ENCODE measurements around the gene FAT1. TPM values are rescaled to one million over a fixed set of nuclear protein-coding genes. Genes with fewer than 3 reads are reported as not detected.

FAT1 gene
- polyA plus RNA-seq, 1 donor = 71.5 TPM

DNA sequence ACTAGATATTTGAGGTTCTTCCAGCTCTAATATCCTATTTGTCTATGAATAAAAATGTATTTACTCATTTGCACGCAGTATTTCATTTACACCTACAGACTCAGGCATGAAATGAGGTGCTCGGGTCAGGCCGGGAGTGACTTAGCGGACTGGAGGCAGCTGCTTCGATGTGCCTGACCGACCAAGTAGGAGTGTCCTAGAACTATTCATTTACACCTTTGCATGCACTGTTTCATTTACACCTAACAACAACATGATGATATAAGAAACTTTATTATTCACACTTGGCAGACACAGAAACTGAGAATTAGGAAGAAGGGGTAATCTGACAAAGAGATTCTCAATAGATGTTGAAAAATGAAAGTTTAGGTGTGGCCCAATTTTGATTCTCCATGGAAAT is 28.7 kb upstream of the FAT1 start:
- no peak for DNase-seq (ENCODE audit: low read depth)

DNA sequence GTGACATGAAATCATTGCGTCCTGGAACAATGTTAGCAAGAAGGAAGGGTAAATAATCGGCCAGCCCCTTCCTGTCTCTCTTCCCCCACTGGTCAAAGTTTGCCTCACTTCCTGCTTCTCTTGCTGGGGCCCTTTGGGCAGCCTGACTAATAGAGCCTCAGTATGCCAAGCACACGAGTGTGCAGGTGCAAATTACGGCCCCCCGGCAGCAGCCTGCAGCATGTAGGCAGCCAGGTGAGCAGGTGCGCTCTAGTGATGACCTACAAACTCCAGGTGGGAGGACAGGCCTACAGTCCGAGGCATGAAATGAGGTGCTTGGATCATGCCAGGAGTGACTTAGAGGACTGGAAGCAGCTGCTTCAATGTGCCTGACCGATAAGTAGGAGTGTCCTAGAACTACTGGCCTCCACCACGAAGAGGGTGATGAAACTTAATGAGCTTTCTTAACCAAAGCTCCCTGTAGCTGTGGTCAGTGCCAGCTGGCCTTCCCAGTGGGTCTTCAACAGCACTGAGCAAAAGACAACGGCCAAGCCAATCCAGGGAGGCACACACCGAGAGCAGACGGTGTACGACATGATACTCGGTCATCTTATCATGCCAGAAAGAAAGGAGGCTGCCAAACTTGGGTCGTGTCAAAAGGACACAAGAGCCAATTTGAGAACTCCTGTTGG is 26.1 kb upstream of the FAT1 start:
- no peak for DNase-seq (ENCODE audit: low read depth)

DNA sequence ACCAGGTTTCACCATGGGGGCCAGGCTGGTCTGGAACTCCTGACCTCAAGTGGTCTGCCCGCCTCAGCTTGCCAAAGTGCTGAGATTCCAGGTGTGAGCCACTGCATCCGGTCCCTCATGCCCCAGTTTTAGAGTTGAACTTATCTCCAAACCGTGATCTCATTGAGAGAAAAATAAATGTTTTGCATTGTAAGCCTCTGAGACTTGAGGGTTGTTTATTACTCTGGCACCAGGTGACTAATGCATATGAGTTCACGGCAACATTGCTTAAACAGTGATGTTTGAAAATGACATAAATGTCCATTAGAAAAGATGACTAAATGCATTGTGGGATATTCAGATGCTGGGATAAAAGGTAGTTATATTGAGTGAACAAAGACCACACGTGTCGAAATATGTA is 22.9 kb upstream of the FAT1 start:
- DNase-seq (ENCODE audit: low read depth) = no peak

DNA sequence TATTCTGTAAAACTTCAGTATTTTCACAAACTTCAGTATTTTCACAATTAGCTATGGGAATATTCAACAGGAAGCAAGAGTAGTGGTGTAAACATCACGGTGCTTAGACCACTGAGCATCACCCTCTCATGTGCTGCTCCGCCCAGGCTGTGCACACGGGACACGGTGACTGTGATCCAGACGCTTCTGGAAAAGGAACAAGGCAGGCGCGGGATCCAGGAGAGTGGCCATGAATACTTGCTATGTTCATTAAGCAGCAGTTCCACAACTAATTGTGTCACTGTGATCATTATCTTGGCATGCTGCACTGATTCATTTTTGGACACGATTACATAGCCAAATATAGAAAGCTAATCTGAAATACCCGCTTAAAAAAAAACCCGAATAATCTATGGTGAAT is 19.6 kb upstream of the FAT1 start:
- no peak for DNase-seq (ENCODE audit: low read depth)

DNA sequence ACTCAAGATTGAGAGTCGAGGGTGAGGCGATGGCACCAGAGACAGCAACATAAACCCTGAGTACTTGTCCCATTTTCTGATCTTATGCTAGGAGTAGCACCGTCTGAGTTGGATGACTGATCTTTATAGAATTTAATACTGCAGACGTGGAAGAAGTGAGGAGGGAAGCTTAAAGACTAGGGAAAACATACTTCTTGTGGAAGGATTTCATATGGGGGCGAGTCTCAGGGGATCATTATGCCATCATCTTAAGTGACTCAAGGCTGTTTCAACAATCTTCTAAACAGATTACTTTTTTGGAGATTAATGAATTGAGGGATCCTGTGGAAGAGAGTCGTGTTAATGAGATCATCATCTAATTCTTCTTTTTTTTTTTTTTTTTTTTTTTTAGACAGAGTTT is 17.2 kb upstream of the FAT1 start:
- no peak for DNase-seq (ENCODE audit: low read depth)

DNA sequence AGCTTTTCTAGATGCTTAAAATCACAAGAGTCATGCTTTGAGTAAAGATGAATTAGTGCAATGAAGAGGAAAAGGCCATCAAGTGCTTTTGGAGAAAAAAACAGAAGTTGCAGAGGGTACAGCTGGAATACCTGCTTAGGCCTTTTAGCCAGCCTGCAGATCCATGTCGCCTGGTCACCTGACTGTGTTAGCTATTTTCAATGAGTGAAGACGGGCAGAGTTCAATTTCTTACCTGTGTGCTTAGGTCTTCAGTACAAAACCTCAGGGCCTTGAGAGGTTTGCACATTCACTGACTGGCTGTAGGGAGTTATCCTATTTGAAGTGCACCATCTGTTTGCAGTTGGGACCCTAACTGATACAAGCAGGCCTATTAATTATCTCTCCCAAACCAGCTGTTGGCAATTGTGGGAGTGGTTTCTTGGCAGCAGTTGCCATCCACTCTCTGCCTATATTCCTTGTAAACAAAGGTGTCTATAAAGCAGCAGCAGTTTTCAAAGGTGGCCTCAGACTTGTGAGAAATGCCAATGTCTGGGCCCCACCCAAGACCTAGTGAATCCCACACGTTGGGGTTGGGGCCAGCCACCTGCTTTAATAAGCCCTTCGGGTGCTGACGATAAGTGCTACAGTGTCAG is 16.3 kb upstream of the FAT1 start:
- no peak for DNase-seq (ENCODE audit: low read depth)

DNA sequence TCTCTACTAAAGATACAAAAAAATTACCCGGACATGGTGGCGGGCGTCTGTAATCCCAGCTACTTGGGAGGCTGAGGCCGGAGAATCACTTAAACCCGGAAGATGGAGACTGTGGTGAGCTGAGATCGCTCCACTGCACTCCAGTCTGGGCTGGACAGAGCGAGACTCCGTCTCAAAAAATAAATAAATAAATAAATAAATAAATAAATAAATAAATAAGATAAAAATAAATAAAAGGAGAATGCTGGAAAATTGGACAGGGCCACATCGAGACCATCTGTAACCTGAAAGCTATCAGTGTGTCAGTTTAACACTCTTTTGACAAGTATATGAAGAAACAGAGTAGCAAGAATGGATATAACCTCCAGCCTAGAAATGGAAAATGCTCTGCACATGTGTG is 15.7 kb upstream of the FAT1 start:
- no peak for DNase-seq (ENCODE audit: low read depth)

DNA sequence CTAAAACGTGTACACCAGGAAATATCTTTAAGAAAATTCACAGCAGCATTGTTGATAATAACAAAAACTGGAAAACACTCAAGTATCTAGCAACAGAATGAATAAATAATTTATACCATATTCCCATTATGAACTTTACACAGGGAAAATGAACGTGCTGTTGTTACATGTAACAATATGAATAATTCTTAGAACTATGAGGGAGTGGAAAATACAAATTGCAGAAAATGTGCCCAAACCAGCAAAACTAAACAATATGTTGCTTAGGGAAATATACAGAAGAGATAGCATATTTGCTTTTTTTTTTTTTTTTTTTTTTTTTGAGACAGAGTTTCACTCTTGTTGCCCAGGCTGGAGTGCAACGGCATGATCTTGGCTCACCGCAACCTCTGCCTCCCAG is 14.8 kb upstream of the FAT1 start:
- DNase-seq (ENCODE audit: low read depth) = no peak

DNA sequence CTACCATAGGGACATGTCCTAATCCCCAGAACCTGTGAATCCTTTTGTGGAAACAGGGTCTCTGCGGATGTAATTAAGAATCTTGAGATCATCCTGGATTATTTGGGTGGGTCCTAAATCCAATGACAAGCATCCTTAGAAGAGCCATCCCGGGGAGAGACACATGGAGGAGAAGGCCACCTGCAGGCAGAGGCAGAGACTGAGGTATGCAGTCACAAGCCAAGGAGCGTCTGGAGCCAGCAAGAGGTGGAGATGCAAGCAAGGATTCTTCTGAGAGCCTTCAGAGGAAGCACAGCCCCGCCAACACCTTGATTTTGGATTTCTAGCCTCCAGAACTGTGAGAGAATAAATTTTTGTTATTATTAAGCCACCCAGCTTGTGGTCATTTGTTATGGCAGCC is 13.8 kb upstream of the FAT1 start:
- no peak for DNase-seq (ENCODE audit: low read depth)

DNA sequence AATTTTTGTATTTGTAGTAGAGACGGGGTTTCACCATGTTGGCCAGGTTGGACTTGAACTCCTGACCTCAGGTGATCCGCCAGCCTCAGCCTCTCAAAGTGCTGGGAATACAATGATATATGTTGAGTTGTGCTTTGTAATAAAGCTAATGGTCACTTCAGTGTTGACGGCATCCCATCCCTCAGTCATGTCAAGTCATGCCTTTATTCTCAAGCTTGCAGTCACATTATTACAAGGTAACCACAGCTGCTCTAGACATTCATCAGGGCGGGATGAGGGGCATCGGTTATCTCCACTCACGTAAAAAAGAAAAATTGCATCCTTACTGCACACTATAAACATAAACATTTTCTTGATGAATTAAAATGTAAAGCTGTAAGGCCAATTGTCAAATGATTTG is 12.8 kb upstream of the FAT1 start:
- DNase-seq (ENCODE audit: low read depth) = no peak

DNA sequence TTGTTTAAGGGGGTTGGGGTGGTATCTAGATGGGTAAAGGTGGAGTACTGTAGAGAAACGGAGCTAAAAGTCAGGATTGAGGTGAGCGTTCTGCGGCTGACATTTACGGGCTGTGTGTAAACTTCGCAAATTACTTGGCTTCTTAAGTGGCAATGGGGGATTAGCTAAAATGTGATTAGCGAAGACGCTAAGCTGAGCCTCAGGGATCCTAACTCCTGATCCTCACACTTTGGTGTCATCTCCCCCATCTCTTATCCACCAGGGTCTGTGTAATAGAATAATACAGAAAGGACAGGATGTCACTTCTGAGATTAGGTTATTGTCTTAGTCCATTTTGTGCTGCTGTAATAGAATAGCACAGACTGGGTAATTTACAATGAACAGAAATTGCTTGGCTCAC is 10.6 kb upstream of the FAT1 start:
- DNase-seq (ENCODE audit: low read depth) = no peak

DNA sequence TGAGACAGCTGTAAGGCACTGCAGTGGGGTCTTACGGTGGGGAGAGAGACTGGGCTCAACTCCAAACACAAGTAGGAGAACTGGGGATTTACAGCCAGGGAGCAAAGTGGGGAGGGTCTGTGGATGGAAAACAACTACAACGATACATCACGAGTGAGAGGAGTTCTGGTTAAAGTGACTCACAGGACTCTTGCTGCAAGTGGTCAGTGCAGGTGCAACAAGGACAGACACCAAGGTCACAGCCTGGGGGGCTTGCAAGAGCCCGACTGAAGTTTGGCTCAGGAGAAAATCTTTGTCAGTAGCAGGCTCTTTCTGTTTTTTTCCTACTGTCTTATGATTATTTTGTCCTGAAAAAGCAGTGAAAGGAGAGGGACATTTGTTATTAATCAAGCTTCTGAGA is 10.1 kb upstream of the FAT1 start:
- no peak for DNase-seq (ENCODE audit: low read depth)

DNA sequence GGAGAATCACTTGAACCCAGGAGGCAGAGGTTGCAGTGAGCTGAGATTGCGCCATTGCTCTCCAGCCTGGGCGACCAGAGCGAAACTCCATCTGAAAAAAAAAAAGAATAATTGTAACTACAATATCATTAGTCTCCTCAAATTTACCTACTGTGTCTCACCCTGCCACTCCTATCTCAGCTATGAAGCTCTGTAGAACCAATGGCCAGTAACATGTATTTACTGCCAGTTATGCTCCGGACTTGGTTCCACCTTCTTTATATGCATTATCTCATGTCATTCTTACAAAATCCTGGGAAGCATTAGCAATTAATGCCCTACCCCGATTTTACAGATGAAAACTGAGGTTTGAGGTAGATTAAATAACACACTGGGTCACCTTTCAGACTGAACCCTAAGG is 7.0 kb upstream of the FAT1 start:
- DNase-seq (ENCODE audit: low read depth) = no peak

DNA sequence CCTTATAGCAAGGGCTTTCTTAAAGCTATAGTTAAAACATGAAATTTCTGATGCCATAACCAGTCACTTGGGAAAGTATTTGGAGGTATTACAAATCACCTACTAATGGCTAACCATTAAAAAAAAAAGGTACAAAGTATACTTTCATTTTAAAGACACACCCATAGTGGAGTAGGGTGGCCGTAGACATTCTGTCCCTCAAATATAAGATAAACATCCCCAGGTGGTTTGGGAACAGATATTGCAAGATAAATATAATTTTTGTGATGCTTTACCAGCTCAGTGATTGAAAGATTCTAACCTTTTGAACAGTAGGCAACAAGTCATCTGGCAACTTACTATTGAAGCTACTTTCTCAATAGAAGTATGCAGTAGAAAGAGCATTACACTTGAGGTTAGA is 6.2 kb upstream of the FAT1 start:
- no peak for DNase-seq (ENCODE audit: low read depth)

DNA sequence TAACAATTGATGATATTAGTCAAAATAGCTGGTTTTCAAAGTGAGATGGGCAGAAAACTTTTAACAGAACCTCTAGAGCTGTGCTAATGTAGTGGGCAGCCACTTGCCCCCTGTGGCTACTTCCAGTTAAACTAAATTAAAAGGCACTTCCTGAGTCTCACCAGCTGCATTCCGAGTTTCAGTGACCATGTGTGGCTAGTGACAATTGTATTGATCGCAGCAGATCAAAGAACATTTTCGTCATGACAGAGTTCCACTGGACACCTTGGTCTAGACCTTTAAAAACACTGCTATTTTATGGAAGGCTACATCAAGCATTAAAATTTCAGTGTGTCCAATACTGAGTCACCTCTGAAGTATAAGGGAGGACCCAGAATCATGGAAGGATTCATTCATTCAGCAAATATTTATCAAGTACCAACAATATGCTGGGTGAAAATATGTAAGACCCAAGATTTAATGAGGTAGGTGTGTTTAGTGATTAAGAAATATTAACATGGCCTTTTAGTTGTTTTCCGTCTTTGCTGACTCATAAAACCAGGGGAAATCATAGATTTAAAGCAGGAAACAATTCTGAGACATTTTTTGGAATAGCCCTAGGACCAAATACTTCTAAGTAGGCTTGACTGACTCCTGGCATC is 5.1 kb upstream of the FAT1 start:
- DNase-seq (ENCODE audit: low read depth) = no peak

DNA sequence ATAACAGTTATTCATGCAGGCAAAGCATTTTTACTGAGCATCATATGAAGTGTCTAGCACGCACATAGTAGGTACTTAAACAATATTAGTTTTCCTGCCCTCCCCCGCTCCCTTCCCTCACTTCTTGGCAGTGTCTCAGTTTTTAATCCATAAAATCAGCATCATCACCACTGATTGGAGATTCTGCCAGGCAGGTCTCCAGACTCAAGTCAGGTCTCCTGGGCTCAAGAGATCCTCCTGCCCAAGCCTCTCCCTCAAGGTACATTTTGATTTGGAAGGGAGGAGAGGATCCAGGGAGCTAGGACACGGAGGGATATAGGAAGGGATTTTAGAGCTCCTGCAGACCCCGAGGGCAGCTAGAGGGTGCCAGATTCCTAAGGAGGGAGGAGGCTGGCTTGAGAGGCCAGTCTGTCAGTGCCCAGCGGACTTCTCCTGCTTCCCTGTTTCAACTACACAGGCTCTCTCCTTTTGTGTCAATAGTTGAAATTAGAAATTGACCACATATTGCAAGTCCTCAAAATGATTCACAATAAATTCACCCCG is 4.4 kb upstream of the FAT1 start:
- no peak for DNase-seq (ENCODE audit: low read depth)

DNA sequence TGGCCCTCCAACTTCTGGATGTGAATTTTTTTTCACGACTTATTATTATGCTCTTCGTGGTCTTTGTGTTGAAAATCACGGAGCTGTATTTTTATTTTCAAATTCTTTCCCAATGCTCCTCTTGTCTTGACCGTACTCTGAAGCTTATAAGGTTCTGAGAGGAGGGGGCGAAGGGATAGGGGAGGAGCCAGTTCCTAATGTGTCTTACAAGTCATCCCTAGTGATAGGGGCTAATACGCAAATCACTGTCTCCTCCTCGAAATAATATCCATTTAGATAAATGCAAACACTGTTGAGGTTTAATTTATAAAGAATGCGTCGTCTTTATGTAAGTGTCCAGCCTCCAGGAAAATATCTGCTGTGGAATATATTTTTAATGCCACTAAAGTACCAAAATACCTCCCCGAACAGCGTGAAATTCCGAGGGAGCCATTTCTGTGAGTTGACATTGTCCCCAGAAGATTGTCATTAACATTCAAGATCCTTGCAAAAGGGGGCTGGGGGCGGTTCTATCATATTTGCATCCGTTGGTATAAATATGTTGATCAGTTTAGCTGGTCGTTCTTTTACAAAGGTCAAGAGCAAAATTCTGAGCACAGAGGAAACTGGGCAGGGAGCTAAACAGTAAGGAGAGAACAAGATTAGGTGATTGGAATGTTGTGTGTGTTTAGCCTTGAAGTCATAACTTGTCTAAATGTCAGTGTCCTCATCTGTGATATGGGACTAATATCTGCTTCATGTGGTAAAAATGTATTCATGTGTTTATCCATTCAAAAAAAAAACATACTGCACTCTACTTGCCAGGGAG is 3.7 kb upstream of the FAT1 start:
- no peak for DNase-seq (ENCODE audit: low read depth)

DNA sequence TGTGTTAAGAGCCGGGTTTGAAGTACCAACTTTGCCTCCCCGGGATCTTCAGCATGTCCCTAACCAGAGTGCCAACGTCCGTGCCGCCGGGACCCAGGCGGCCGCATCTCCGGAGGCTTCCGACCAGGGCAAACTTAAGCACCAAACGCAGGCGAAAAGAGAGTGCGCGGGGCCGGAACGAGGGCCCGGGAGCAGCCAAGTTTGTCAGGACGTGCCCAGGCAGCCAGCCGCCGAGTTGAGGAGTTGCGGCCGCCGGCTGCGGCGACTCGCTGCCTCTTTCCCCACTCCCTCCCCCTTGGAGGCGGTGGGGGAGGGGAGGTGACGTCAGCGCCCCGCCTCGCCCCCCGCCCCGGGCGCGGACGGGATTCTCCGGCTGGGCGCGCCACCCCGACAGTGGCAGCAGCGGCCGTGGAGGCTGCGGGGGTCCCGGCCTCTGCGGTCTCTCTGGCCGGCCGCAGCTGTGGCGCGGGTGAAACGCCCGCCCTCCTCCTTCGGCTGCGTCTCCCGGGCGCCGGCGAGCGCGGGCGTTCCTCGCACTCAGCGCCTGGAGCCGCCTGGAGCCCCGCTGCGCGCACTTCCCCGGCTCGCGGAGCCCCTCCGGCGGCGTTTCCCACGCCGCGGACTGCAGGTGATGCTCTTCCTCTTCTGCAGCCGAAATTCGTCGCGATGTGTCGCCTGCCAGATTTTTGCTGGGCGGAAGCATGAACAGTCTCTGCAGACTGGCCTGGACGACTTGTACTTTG is 2.9 kb upstream of the FAT1 start:
- DNase-seq (ENCODE audit: low read depth) = no peak

DNA sequence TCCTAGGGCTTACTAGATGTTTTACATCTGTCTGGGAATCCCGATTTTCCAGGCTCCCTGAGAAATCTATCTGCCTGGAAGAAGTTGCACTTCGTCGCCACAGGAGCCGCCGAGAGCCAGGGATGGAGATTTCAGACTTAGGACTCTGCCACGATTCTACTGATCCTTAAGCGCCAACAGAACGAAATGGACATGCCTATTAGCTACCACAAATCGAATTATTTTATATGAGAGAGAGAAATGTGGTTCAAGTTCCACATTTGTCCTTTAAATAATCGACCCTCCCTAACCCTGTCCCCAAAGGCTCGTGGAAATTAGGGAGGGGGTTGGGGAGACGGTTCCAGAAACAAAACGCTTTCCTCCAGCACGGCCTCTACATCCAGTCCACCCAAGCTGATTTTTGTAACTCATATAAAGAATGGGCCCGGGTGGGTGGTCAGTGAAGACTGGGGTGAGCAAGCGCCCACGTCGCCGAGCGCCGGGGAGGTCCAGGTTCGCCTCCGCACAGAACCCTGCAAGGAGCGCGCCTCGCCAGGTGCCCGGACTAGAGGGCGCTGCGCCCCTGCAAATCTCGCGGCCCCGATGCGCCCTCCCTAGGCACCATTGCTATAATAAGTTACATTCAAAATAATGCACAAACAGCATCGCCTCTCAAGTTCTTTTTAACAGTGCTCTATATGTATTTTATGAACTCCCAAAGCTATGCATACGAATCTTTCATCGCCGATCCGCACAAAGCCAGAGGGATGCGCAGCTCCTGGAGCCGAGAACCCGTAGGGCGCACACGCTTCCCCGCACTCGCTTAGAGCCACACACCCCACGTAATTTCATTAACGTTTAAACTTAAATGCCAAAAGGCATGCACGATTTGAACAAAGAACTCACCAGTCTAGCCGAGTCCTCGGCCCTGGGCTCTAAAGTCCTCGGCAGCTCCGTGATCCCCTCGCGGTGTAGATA is 2.1 kb upstream of the FAT1 start:
- DNase-seq (ENCODE audit: low read depth) = no peak

DNA sequence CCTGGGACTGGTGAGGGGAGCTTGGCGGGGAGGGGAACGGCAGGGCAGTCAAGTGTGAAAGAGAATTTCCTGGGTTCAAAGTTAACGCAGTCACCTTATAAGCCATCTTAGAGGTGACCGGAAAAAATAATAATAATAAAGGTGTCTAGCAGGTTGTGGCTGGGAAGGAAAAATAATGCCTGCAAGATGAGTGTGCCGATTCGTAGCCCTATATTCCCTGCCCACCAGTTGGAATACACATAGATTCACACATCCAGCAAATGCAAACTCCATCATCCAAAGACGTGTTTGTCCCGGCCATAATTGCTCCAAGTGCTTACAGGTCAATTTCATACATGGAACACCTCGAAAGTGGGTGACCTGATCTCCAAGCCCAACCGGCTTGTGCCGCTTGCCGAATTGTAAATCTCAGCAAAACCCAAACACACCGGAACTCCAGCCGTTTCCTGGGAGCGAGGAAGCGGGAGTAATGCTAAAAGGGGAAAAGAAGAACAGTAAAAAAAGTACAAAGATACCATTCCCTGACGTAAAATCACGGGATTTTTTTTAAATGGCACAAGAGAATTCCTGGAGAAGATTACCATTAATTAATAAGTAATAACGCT is 1.3 kb upstream of the FAT1 start:
- DNase-seq (ENCODE audit: low read depth) = no peak
